Measurements from ENCODE around the gene AGAP5. TPM values are rescaled to one million over a fixed set of nuclear protein-coding genes. Genes with fewer than 3 reads are reported as not detected.
A peak's percentile ranks its signal among the peaks of the same experiment; 100 is the strongest.

AGAP5 gene
- polyA plus RNA-seq, 1 of the 3 experiments (the other 2 are of a cell fraction) = 3.8 TPM

- Histone ChIP-seq H3F3A (replicated peaks; ENCODE audit: insufficient read depth) (peaks cover 25% of the 10 kb centered on the region), H3K4me1 (ENCODE audit: control insufficient read depth in 1 of 2, insufficient read depth in 2 of 2, low read depth in 1 of 2, low read length in 1 of 2) (peaks cover 0 to 6% of the 10 kb centered on the region in 2 experiments; a peak in 2 of 4 replicates), H3K36me3 (replicated peaks in 1 of 2; ENCODE audit: control insufficient read depth in 1 of 2, insufficient read depth in 2 of 2, low read length in 1 of 2) (peaks cover 31 to 36% of the 10 kb centered on the region in 2 experiments), H3K9ac (peak overlapping the region; percentile 89), H3K4me3 (ENCODE audit: low read depth in 2 of 2, low read length in 1 of 2) (peak overlapping the region; percentile 75 to 96), H4K20me1 (ENCODE audit: insufficient read depth) (no peaks in the 10 kb centered on the region), H3K79me2 (ENCODE audit: insufficient read depth) (peaks cover 49% of the 10 kb centered on the region), H2AFZ (ENCODE audit: low read depth) (peak overlapping the region; percentile 90), H3K9me2 (no peaks in the 10 kb centered on the region), H3K27ac (ENCODE audit: low read depth in 2 of 2, low read length in 1 of 2) (peak overlapping the region; percentile 88 to 92), H3K4me2 (peak overlapping the region; percentile 82), H3K9me3 (no peaks in the 10 kb centered on the region), H3K27me3 (ENCODE audit: insufficient read depth) (no peaks in the 10 kb centered on the region)
- DNase-seq = peak; percentile 83
- WGBS (ENCODE audit: low lambda C conversion rate) = under 1% methylated on average over 47 of the region's 58 CpGs
- POLR2A ChIA-PET = interaction anchor here (1.0 to 1.9 kb wide), 4 partner anchors 11 to 484 kb away, joined by 3 to 21 read pairs (median 4); no protein-coding TSS in a partner anchor
- CTCF ChIA-PET = interaction anchor here (0.7 to 2.2 kb wide), 5 partner anchors 13 to 213 kb away, joined by 3 to 7 read pairs (median 3); partner anchors contain the start of gene SEC24C
- TF ChIP-seq IRF3 (IDR thresholded peaks at IDR 0.05; ENCODE audit: low read depth, low read length) (no peak), JUND (IDR thresholded peaks at IDR 0.05) (no peak), ZBTB33 (IDR thresholded peaks at IDR 0.05; ENCODE audit: borderline replicate concordance, low read depth) (no peak), FOXM1 (IDR thresholded peaks at IDR 0.05; ENCODE audit: low read depth) (no peak), MAX (IDR thresholded peaks at IDR 0.05; ENCODE audit: low read depth) (peak; percentile 58; the same call in 1 of the 2 replicates), USF2 (IDR thresholded peaks at IDR 0.05; ENCODE audit: borderline replicate concordance, low read depth, low read length) (no peak), USF1 (IDR thresholded peaks at IDR 0.05; ENCODE audit: borderline replicate concordance, low read depth) (0 out of 2 replicates have a peak, but pooled peaks have one; percentile 18), MXI1 (IDR thresholded peaks at IDR 0.05; ENCODE audit: low read depth, low read length) (peak; percentile 84), CHD2 (IDR thresholded peaks at IDR 0.05; ENCODE audit: low read length, partially characterized antibody) (peak; percentile 70), YY1 (IDR thresholded peaks at IDR 0.05; ENCODE audit: low read depth) (0 out of 2 replicates have a peak, but pooled peaks have one; percentile 45), NRF1 (IDR thresholded peaks at IDR 0.05; ENCODE audit: low read depth, low read length) (no peak), REST (IDR thresholded peaks at IDR 0.05; ENCODE audit: low read depth, low read length) (peak; percentile 62; the same call in 1 of the 2 replicates), RFX5 (IDR thresholded peaks at IDR 0.05; ENCODE audit: low read length) (peak; percentile 62; the same call in 1 of the 2 replicates), TCF12 (IDR thresholded peaks at IDR 0.05) (0 out of 2 replicates have a peak, but pooled peaks have one; percentile 5), SMC3 (IDR thresholded peaks at IDR 0.05; ENCODE audit: low read depth, low read length) (no peak), EP300 (IDR thresholded peaks at IDR 0.05; ENCODE audit: borderline replicate concordance in 1 of 2, low read depth in 1 of 2, low read length in 1 of 2) (no peak), FOSL2 (IDR thresholded peaks at IDR 0.05; ENCODE audit: borderline replicate concordance, low read depth) (no peak), POLR2AphosphoS5 (IDR thresholded peaks at IDR 0.05; ENCODE audit: low read depth, low read length) (peak; percentile 95), RCOR1 (IDR thresholded peaks at IDR 0.05; ENCODE audit: low read length) (peak; percentile 12; the same call in 1 of the 2 replicates), CTCF (IDR thresholded peaks at IDR 0.05) (no peak), GABPA (IDR thresholded peaks at IDR 0.05; ENCODE audit: low read depth) (peak; percentile 98)
Measured at GRCh38 chr10:73730153-73730906, 32.4 kb upstream of the AGAP5 start.
